ENCODE results near the gene SERINC5.
A peak's percentile ranks its signal among the peaks of the same experiment; 100 is the strongest.

SERINC5 gene

GRCh38 chr5:80082731-80083100 lies 173.1 kb downstream of the SERINC5 start:
- H3K14ac ChIP-seq (ENCODE audit: low read length): no peak overlapping the region
- H3K4me1 ChIP-seq (ENCODE audit: control insufficient read depth in 2 of 2, insufficient read depth in 1 of 2, low read depth in 1 of 2, low read length in 2 of 2): peaks cover 0 to 3% of the 10 kb centered on the region in 2 donors
- no peak overlapping the region for H2BK12ac ChIP-seq (ENCODE audit: low read length)
- DNase-seq (ENCODE audit: low spot score): peak; percentile 54
- H2AFZ ChIP-seq (ENCODE audit: low read length): no peak overlapping the region
- no peaks in the 10 kb centered on the region for H3K27me3 ChIP-seq (ENCODE audit: control insufficient read depth in 3 of 3, insufficient read depth in 3 of 3, low read depth in 1 of 3, low read length in 3 of 3)
- H2BK120ac ChIP-seq (ENCODE audit: low read depth, low read length): no peak overlapping the region
- no peak overlapping the region for H3K4ac ChIP-seq (ENCODE audit: low read length)
- H3K4me3 ChIP-seq (ENCODE audit: low read length in 2 of 2): no peak overlapping the region
- H2BK5ac ChIP-seq (ENCODE audit: low read length): no peak overlapping the region
- no peak overlapping the region for H2BK15ac ChIP-seq (ENCODE audit: low read length)
- no peak overlapping the region for H3K27ac ChIP-seq (replicated peaks; ENCODE audit: low read length)
- H3K79me1 ChIP-seq (ENCODE audit: low read depth, low read length): no peaks in the 10 kb centered on the region
- no peak overlapping the region for H4K91ac ChIP-seq (ENCODE audit: low read depth, low read length, poor library complexity)
- no peaks in the 10 kb centered on the region for H3K36me3 ChIP-seq (replicated peaks in 1 of 2; ENCODE audit: control insufficient read depth in 2 of 2, insufficient read depth in 2 of 2, low read length in 2 of 2)
- no peak overlapping the region for H4K8ac ChIP-seq (ENCODE audit: low read depth, low read length)
- H3K23ac ChIP-seq (ENCODE audit: low read depth, low read length, poor library complexity): no peak overlapping the region
- no peak overlapping the region for H3K9ac ChIP-seq (ENCODE audit: low read depth, low read length, poor library complexity)
- no peak overlapping the region for H3K18ac ChIP-seq (ENCODE audit: low read length)
- WGBS, 2 donors (ENCODE audit: extremely low coverage in 2 of 2, insufficient read length in 2 of 2, insufficient replicate concordance in 1 of 2): no CpG with 5 or more reads among the region's 16 CpGs
- no peak overlapping the region for H2AK5ac ChIP-seq (ENCODE audit: low read depth, low read length)
- no peaks in the 10 kb centered on the region for H3K9me3 ChIP-seq (replicated peaks in 1 of 2; ENCODE audit: control insufficient read depth in 2 of 2, insufficient read depth in 1 of 2, low read depth in 1 of 2, low read length in 2 of 2)
- H3K4me2 ChIP-seq (ENCODE audit: insufficient read depth, low read length, poor library complexity, severe bottlenecking): no peak overlapping the region

DNA sequence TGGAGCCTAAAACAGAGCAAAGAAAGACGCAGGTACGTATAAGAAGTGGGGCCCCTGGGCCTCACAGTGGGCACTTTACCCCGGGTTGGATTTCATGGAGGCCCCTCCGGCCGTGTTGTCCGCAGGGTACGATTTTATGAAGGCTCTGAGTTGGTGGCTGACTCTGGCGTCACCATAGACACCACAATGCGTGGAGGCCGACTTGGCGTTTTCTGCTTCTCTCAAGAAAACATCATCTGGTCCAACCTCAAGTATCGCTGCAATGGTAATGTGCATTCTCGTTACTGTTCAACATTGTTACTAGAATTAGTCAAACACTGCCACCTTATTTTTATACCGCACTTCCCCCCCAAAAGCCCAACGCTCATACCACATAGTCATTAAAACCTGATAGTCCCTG lies 173.6 kb downstream of the SERINC5 start:
- H3K27me3 ChIP-seq (ENCODE audit: control insufficient read depth in 3 of 3, insufficient read depth in 3 of 3, low read depth in 1 of 3, low read length in 3 of 3): no peaks in the 10 kb centered on the region
- no peak overlapping the region for H2AK5ac ChIP-seq (ENCODE audit: low read depth, low read length)
- no peak overlapping the region for H3K14ac ChIP-seq (ENCODE audit: low read length)
- H3K36me3 ChIP-seq (replicated peaks in 1 of 2; ENCODE audit: control insufficient read depth in 2 of 2, insufficient read depth in 2 of 2, low read length in 2 of 2): no peaks in the 10 kb centered on the region
- DNase-seq (ENCODE audit: low spot score): no peak
- no peak overlapping the region for H3K27ac ChIP-seq (replicated peaks; ENCODE audit: low read length)
- H2BK15ac ChIP-seq (ENCODE audit: low read length): no peak overlapping the region
- peak overlapping the region; percentile 11 for H3K18ac ChIP-seq (ENCODE audit: low read length)
- H3K4me3 ChIP-seq (ENCODE audit: low read length in 2 of 2): no peak overlapping the region
- no peak overlapping the region for H3K4ac ChIP-seq (ENCODE audit: low read length)
- no peak overlapping the region for H2BK120ac ChIP-seq (ENCODE audit: low read depth, low read length)
- no peak overlapping the region for H2BK12ac ChIP-seq (ENCODE audit: low read length)
- H3K79me1 ChIP-seq (ENCODE audit: low read depth, low read length): no peaks in the 10 kb centered on the region
- H4K8ac ChIP-seq (ENCODE audit: low read depth, low read length): no peak overlapping the region
- H4K91ac ChIP-seq (ENCODE audit: low read depth, low read length, poor library complexity): no peak overlapping the region
- H3K9me3 ChIP-seq (replicated peaks in 1 of 2; ENCODE audit: control insufficient read depth in 2 of 2, insufficient read depth in 1 of 2, low read depth in 1 of 2, low read length in 2 of 2): no peaks in the 10 kb centered on the region
- H3K4me2 ChIP-seq (ENCODE audit: insufficient read depth, low read length, poor library complexity, severe bottlenecking): no peak overlapping the region
- H3K23ac ChIP-seq (ENCODE audit: low read depth, low read length, poor library complexity): no peak overlapping the region
- H3K4me1 ChIP-seq (ENCODE audit: control insufficient read depth in 2 of 2, insufficient read depth in 1 of 2, low read depth in 1 of 2, low read length in 2 of 2): peaks cover 0 to 3% of the 10 kb centered on the region in 2 donors
- no peak overlapping the region for H3K9ac ChIP-seq (ENCODE audit: low read depth, low read length, poor library complexity)
- no CpG with 5 or more reads among the region's 15 CpGs for WGBS, 2 donors (ENCODE audit: extremely low coverage in 2 of 2, insufficient read length in 2 of 2, insufficient replicate concordance in 1 of 2)
- H2BK5ac ChIP-seq (ENCODE audit: low read length): no peak overlapping the region
- H2AFZ ChIP-seq (ENCODE audit: low read length): no peak overlapping the region

GRCh38 chr5:80078921-80079320 lies 176.9 kb downstream of the SERINC5 start:
- Histone ChIP-seq H3K18ac (ENCODE audit: low read length) (no peak overlapping the region), H4K8ac (ENCODE audit: low read depth, low read length) (no peak overlapping the region), H3K36me3 (replicated peaks in 1 of 2; ENCODE audit: control insufficient read depth in 2 of 2, insufficient read depth in 2 of 2, low read length in 2 of 2) (peaks cover 0 to 1% of the 10 kb centered on the region in 2 donors), H2BK15ac (ENCODE audit: low read length) (no peak overlapping the region), H3K9ac (ENCODE audit: low read depth, low read length, poor library complexity) (no peak overlapping the region), H3K27ac (replicated peaks; ENCODE audit: low read length) (no peak overlapping the region), H2AK5ac (ENCODE audit: low read depth, low read length) (no peak overlapping the region), H3K23ac (ENCODE audit: low read depth, low read length, poor library complexity) (no peak overlapping the region), H3K27me3 (ENCODE audit: control insufficient read depth in 3 of 3, insufficient read depth in 3 of 3, low read depth in 1 of 3, low read length in 3 of 3) (no peaks in the 10 kb centered on the region), H3K4me1 (ENCODE audit: control insufficient read depth in 2 of 2, insufficient read depth in 1 of 2, low read depth in 1 of 2, low read length in 2 of 2) (peaks cover 0 to 2% of the 10 kb centered on the region in 2 donors), H3K14ac (ENCODE audit: low read length) (no peak overlapping the region), H3K4me2 (ENCODE audit: insufficient read depth, low read length, poor library complexity, severe bottlenecking) (no peak overlapping the region), H3K4ac (ENCODE audit: low read length) (no peak overlapping the region), H2AFZ (ENCODE audit: low read length) (no peak overlapping the region), H3K4me3 (ENCODE audit: low read length in 2 of 2) (no peak overlapping the region), H2BK5ac (ENCODE audit: low read length) (no peak overlapping the region), H3K9me3 (replicated peaks in 1 of 2; ENCODE audit: control insufficient read depth in 2 of 2, insufficient read depth in 1 of 2, low read depth in 1 of 2, low read length in 2 of 2) (no peaks in the 10 kb centered on the region), H2BK12ac (ENCODE audit: low read length) (no peak overlapping the region), H2BK120ac (ENCODE audit: low read depth, low read length) (no peak overlapping the region), H3K79me1 (ENCODE audit: low read depth, low read length) (no peaks in the 10 kb centered on the region), H4K91ac (ENCODE audit: low read depth, low read length, poor library complexity) (no peak overlapping the region)
- no peak for DNase-seq (ENCODE audit: low spot score)
- WGBS, 2 donors (ENCODE audit: extremely low coverage in 2 of 2, insufficient read length in 2 of 2, insufficient replicate concordance in 1 of 2): no CpG with 5 or more reads among the region's 4 CpGs

GRCh38 chr5:80077051-80077714 lies 178.7 kb downstream of the SERINC5 start:
- no CpG with 5 or more reads among the region's 3 CpGs for WGBS, 2 donors (ENCODE audit: extremely low coverage in 2 of 2, insufficient read length in 2 of 2, insufficient replicate concordance in 1 of 2)
- no peak overlapping the region for H3K14ac ChIP-seq (ENCODE audit: low read length)
- no peak for DNase-seq (ENCODE audit: low spot score)

More at GRCh38 chr5:80077051-80077714, 178.7 kb downstream of the SERINC5 start:
- no peaks in the 10 kb centered on the region for H3K4me1 ChIP-seq (ENCODE audit: control insufficient read depth in 2 of 2, insufficient read depth in 1 of 2, low read depth in 1 of 2, low read length in 2 of 2)
- H3K79me1 ChIP-seq (ENCODE audit: low read depth, low read length): no peaks in the 10 kb centered on the region
- H3K9me3 ChIP-seq (replicated peaks in 1 of 2; ENCODE audit: control insufficient read depth in 2 of 2, insufficient read depth in 1 of 2, low read depth in 1 of 2, low read length in 2 of 2): no peaks in the 10 kb centered on the region
- H3K9ac ChIP-seq (ENCODE audit: low read depth, low read length, poor library complexity): no peak overlapping the region
- no peak overlapping the region for H4K91ac ChIP-seq (ENCODE audit: low read depth, low read length, poor library complexity)
- no peak overlapping the region for H3K4ac ChIP-seq (ENCODE audit: low read length)
- no peak overlapping the region for H3K4me3 ChIP-seq (ENCODE audit: low read length in 2 of 2)
- H3K36me3 ChIP-seq (replicated peaks in 1 of 2; ENCODE audit: control insufficient read depth in 2 of 2, insufficient read depth in 2 of 2, low read length in 2 of 2): peaks cover 1 to 2% of the 10 kb centered on the region in 2 donors
- no peak overlapping the region for H2AFZ ChIP-seq (ENCODE audit: low read length)
- peak overlapping the region; percentile 28 for H3K23ac ChIP-seq (ENCODE audit: low read depth, low read length, poor library complexity)
- no peak overlapping the region for H2BK5ac ChIP-seq (ENCODE audit: low read length)
- no peak overlapping the region for H2BK15ac ChIP-seq (ENCODE audit: low read length)
- no peak overlapping the region for H3K4me2 ChIP-seq (ENCODE audit: insufficient read depth, low read length, poor library complexity, severe bottlenecking)
- H2BK120ac ChIP-seq (ENCODE audit: low read depth, low read length): no peak overlapping the region
- H4K8ac ChIP-seq (ENCODE audit: low read depth, low read length): no peak overlapping the region
- no peak overlapping the region for H2BK12ac ChIP-seq (ENCODE audit: low read length)
- H3K18ac ChIP-seq (ENCODE audit: low read length): no peak overlapping the region
- no peak overlapping the region for H3K27ac ChIP-seq (replicated peaks; ENCODE audit: low read length)
- H2AK5ac ChIP-seq (ENCODE audit: low read depth, low read length): no peak overlapping the region
- H3K27me3 ChIP-seq (ENCODE audit: control insufficient read depth in 3 of 3, insufficient read depth in 3 of 3, low read depth in 1 of 3, low read length in 3 of 3): no peaks in the 10 kb centered on the region

All from neuronal stem cell (in vitro differentiated cells).